Sciatic nerve (tissue), 2 donors: ENCODE data around the gene SELPLG. TPM values are rescaled to one million over a fixed set of nuclear protein-coding genes. Genes with fewer than 3 reads are reported as not detected.
"Not testable (repeated sequence)": the region's sequence is repeated elsewhere in the genome, so short reads cannot be mapped to it uniquely, and the experiment has no call there.

ENCODE experiments used
- ATAC-seq: fragments of 200-7000 bp; cut with Tn5 transposase; one replicate; pipeline ENCODE4 v1.9.1; 2020; ENCODE audit warnings: mild to moderate bottlenecking, moderate library complexity
- DNase-seq: peaks from one replicate; pipeline ENCODE4 v3.0.0-alpha.2; 2020; ENCODE audit warnings: low spot score
- intact Hi-C: fragments of 100-400 bp; cut with DNase I; formaldehyde crosslinking; loops from one replicate; pipeline ENCODE4 v1.14.2; 2022
- total RNA-seq: library from RNA; stranded (reverse); fragmentation: NEBNext Ultra II Directional; extraction: Animal tissue kit (Norgen Biotek cat#: 25700); gene quantifications from one replicate; pipeline ENCODE4 v1.2.1, GENCODE V29; 2021
- donor health status: DM: no; HTN: no; CAD: no.
- donor health status: DM: no; HTN: no; CAD: no.

SELPLG gene
- 12.3 TPM for total RNA-seq

GRCh38 chr12:108633534-108634248 is at the start of gene SELPLG:
SELPLG (minus strand) TSS chr12:108633894; CDS start chr12:108624307, 9,587 bp downstream.
- intact Hi-C loops = no loop called here
- peak; percentile 71 for ATAC-seq
- peak; percentile 79 for DNase-seq

DNA sequence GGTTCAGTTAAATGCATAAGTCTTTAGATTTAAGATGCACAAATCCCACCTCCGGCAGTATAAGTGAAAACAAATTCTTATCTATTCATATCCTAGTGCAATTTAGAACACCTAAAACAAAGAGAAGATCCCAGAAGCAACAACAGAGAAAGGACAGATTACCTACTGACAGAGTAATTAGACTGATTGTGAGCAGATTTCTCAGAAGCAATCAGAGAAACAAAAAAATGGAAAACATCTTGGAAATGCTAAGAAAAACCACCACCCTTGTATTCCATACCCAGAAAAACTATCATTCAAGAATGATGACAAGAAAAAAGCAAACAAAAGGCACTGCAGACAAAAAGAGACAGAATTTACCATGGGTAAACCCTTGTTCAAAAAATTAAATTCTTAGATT is 47.6 kb upstream of the SELPLG start:
- DNase-seq (no peak), ATAC-seq (no peak)
- intact Hi-C loops = no loop called here

DNA sequence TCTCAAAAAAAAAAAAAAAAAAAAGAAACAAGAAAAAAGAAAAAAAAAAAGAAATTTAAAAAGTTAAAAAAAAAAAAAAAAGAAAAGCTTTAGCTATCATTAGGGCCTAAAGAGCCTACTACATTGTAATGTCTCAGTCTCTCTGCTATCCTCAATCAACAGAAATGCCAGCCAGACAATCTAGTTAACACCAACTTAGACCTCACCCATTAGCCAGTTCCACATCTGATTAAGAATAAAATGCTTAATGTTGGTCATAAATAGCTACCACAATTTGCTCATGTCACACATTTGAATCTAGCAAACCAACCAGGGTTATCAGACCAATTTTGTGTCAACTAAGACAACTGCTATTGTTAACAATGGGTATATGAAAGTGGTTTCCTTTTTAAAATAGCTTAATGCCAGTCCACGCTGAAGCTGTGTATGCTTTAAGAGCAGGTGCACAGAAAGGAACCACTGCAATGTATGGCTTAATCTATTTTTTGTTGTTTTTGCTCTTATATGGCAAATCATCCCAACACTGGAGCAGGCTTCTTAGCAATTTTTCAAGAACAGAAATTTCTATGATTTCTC is 45.5 kb upstream of the SELPLG start:
- intact Hi-C loops = no loop called here
- DNase-seq = no peak
- no peak for ATAC-seq

DNA sequence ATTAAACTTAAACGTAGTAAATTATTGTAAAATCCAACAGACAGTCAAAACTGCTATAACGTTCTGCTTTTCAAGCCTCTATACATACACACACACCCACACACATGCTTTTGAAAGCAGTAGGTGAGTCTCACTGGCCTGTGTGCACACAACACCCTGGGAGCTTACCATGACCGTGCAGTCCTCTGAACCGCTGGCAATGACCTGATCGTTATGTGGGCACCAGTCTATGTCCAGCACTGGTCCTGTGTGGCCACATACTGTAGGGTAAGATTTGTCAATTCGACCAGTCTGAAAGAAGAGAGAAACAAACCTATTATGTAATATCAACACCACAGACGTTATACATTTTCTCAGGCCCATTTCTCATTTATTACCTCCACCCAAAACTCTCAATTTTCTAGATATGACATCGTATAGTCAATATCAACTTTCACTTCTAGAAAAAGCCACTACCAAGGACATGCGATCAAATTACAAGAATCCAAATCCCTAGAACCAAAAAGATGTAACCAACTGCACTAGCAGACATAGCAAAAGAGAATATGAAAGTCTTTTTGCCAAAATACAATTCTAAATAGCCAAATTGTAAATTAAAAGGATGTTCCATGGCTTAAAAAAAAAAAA is 44.5 kb upstream of the SELPLG start:
- intact Hi-C loops = no loop called here
- no peak for DNase-seq
- no peak for ATAC-seq

DNA sequence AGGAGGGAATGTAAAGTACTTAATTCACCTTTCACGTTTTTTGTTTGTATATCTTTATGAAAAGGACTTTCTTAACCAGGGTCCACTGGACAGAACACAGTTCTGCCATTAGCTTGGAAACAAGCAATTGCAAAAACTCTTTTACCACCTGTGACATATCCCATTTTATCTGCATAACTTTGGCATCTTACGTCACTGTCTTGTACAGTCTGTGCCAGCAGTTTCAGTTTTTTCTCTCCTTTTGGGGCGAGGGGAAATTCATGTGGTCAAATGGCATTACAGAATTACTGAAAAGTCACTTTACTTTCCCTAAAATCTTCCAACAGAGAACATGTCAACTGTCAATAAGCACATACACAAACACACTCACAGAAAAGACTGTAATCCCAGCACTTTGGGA is 43.7 kb upstream of the SELPLG start:
- DNase-seq (no peak), ATAC-seq (no peak)
- intact Hi-C loops = no loop called here

GRCh38 chr12:108676707-108677106 is 43.0 kb upstream of the SELPLG start:
- intact Hi-C loops = no loop called here
- DNase-seq = no peak
- no peak for ATAC-seq

DNA sequence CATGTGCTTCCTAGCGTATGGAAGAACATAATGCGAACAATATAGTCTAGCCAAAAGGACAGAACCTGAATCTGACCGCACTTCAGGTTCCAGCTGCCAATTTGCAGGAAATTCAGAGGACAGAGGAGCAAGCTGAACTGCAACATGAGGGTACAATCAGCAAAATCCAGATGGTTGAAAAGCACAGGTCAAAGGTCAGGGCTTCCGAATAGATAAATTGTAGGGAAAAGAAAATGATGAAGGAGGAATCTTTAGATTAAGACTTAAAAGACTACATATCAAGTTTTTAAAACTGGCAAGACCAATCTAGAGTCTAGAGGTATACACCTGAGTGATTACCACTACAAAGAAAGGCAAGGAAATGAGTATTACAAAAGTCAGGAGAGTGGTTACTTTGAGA is 42.1 kb upstream of the SELPLG start:
- no peak for ATAC-seq
- no peak for DNase-seq
- intact Hi-C loops = no loop called here

DNA sequence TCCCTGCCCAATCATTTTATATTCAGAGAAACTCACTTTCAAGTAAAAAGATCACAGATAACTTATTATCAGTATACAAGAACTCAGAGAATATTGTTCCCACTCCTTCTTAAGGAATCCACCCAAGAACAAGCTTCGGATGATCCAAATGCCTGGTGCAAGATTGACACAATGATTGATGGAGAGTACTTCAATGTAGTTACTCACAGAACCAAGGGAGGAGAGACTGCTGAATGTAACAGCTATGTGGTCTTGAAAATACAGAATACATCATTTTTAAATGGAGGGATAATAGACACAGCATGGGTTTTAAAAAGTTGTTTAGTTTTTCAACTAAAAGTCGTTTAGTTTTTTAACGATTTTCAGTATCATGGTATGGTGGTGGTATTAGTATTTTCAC is 38.4 kb upstream of the SELPLG start:
- ATAC-seq (no peak), DNase-seq (no peak)
- intact Hi-C loops = no loop called here

DNA sequence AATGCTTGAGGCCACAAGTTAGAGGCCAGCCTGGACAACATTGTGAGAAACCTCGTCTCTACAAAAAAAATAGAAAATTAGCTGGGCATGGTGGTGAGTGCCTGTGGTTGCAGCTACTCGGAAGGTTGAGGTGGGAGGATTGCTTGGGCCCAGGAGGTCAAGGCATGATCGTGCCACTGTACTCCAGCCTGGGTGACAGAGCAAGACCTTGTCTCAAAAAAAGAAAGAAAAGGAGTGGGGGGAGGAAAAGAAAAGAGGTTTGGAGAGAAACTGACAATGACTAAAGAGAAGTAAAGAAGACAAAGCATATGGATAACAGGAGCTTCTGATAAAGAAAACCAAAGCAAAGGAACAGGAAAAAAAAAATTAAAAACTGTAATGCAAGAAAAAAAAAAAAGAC is 37.4 kb upstream of the SELPLG start:
- ATAC-seq (no peak), DNase-seq (no peak)
- intact Hi-C loops = no loop called here

DNA sequence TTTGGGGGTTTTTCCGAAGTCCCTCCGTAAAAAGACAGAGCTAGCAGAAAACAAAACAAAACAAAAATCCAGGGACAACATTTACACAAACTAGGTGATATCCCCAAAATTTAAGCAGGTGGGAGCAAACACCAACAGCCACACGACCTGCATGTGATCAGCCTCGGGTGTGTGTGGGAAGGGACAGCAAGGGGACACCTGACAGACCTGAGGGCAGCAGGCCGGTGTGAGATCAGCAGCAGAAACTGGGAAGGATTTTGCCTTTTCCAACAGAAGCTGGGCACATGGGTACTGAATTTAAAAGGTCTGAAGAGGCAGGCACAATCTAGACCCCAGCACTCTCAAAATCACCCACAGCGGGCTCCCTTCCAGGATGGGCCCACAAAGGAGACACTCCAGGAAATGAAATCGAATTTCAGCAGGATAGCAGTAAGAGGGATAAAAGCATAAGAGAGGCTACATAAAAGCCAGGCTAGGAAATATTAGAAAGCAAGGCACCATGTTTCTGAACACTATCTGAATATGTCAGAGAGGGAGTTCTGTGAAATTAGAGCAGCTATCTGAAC is 36.5 kb upstream of the SELPLG start:
- ATAC-seq (no peak), DNase-seq (no peak)
- intact Hi-C loops = no loop called here

GRCh38 chr12:108668542-108668941 is 34.8 kb upstream of the SELPLG start:
- intact Hi-C loops = loop anchor here (5.0 kb wide), 1 partner anchor 134 kb away; no protein-coding TSS in a partner anchor
- DNase-seq (no peak), ATAC-seq (no peak)

GRCh38 chr12:108668063-108668462 is 34.4 kb upstream of the SELPLG start:
- DNase-seq (no peak), ATAC-seq (no peak)
- intact Hi-C loops = loop anchor here (5.0 kb wide), 1 partner anchor 134 kb away; no protein-coding TSS in a partner anchor

GRCh38 chr12:108667349-108667748 is 33.7 kb upstream of the SELPLG start:
- DNase-seq (no peak), ATAC-seq (no peak)
- intact Hi-C loops = loop anchor here (5.0 kb wide), 1 partner anchor 135 kb away; no protein-coding TSS in a partner anchor

DNA sequence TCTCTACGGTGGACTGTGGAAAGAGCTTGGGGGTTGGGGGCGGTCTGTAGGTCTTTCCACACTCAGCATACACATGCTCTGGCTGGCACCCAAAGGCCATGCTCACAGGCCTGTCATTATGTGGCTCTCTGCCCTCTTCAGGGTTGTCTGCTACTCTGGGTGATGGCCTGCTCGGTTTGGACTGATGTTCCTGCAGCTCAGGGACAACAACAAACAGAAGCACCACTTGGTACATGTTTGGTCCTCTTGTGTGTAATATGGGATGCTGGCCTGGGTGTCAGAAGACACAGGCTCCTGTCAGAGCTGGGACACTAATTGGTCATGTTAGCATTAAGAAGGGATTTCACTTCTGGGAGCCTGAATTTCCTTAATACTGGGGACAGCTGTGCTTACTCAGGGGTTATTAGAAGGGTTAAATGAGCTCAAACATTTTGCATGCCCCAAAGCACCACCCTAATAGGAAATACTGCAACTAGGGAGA is 32.7 kb upstream of the SELPLG start:
- ATAC-seq = peak; percentile 55
- intact Hi-C loops = loop anchor here (5.0 kb wide), 1 partner anchor 136 kb away; no protein-coding TSS in a partner anchor
- DNase-seq = peak; percentile 70

GRCh38 chr12:108665608-108666202 is 32.0 kb upstream of the SELPLG start:
- DNase-seq (no peak), ATAC-seq (peak; percentile 13)
- intact Hi-C loops = loop anchor here (5.0 kb wide), 1 partner anchor 137 kb away; no protein-coding TSS in a partner anchor

DNA sequence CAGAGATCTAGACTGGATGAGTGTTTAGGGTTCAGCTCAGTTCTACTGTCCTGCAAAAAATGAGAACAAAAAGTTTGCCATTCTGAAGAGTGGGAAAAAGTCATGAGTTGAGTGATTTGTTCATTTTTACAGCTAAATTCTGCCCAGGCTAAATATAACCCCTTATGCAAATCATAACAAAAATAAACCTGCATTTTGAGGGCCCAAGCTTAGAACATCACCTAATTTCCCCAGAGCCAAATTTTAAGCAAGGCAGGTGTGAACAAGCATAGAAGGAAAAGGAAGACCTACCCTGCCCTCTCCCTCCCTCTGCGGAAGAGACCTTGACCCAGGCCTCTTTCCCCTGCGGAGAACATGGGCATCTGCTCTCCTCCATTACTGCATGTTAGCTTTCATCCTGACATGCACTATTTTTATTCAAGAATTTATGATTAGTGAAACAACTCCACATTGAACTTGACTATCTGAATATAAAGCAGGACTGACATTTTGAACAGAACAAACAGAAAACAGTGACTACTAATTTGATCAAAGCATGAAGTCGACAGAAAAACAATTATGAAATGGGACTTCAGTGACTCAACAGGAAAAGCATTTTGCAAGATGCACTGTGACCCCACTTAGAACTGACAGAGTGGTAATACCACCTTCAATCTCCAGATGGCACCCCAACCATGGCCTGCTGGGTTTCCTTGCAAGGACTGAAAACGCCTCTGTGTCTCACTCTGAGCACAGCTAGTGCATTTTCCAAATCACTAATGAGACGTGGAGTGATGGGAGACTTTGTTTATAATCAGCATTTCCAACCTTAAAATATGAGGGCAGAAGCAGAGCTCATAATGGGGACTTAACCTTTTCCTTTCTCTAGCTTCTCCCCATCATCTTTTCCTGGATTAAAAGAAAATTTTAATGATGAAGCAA is 30.9 kb upstream of the SELPLG start:
- peak; percentile 96 for ATAC-seq
- intact Hi-C loops = loop anchor here (5.0 kb wide), 1 partner anchor 138 kb away; no protein-coding TSS in a partner anchor

GRCh38 chr12:108663324-108664015 is 29.8 kb upstream of the SELPLG start:
- no peak for DNase-seq
- intact Hi-C loops = no loop called here
- ATAC-seq = no peak

More for the DNA sequence above, 30.9 kb upstream of the SELPLG start:
- DNase-seq = peak; percentile 89

DNA sequence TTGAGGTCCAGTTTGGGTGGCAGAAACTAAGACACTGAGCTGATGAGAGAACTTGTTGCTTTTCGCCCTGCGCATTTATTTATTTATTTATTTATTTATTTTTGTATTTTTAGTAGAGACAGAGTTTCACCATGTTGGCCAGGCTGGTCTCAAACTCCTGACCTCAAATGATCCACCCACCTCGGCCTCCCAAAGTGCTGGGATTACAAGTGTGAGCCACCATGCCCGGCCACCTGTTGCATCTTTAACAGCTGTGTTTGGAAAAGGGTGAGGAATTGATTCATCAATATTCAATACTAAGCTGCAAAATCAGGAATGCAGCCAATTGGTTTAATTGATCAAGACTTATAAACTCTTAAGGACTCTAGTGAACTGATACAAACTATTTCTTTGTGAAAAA is 24.4 kb upstream of the SELPLG start:
- DNase-seq, intact Hi-C loops, ATAC-seq: not testable (repeated sequence)
